ENCODE measurements around the gene KCTD6.

Gene KCTD6

DNA sequence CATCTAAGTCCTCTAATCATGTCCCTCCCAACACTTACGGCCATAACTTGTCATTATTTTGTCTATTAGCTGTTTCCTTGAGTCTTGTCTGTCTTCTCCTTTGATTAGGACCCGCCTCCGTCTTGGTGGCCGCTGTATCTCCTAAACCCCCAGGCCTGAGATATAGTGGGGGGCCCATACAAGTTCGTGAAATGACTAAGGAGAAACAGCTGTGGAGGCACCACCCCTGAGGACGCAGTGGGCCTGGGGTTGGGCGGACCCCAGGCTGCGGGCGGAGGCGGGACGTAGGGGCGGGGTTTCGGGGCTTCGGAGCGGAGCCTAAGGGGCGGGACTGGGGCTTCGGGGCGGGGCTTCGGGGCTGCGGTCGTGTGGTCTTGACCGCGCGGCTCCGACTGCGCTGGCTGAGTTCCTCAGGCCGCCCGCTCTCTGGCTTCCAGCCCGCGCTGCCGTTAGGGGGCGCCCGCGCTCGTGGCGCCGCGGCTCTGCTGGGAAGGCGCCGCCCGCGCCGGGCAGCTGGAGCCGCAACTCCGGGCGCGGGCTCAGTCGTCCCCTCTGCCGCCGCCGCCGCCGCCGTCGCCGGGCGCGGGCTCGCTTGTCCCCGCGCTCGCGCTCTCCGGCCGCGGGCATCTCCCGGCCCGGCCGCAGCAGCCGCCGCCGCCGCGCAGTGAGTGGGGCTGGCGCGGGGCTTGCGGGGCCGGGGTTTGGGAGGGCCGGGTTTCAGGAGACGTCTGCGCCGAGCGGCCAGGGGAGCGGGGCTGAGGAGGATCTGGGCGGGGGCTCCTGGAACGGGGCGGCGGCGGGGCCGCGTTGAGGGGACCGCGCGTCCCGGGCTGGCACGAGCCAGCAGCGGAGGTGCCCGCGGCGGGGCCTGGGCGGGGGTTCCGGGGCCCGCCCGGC is at the start of gene KCTD6:
Gene KCTD6 (plus strand): TSS at position 591 of the 897 bp plus-strand sequence. CDS start 6,660 bp downstream, outside the sequence.
- peak within 1 kb of the TSS; percentile 78 for H3K27ac ChIP-seq
- H3K4me3 ChIP-seq (ENCODE audit: low read depth, low read length) = peak within 1 kb of the TSS; percentile 58
- peak; percentile 92 for DNase-seq
- H3K27me3 ChIP-seq (ENCODE audit: insufficient read depth, low read depth, severe bottlenecking) = no peaks in the 10 kb centered on the region
- TF ChIP-seq, protein P1, sequence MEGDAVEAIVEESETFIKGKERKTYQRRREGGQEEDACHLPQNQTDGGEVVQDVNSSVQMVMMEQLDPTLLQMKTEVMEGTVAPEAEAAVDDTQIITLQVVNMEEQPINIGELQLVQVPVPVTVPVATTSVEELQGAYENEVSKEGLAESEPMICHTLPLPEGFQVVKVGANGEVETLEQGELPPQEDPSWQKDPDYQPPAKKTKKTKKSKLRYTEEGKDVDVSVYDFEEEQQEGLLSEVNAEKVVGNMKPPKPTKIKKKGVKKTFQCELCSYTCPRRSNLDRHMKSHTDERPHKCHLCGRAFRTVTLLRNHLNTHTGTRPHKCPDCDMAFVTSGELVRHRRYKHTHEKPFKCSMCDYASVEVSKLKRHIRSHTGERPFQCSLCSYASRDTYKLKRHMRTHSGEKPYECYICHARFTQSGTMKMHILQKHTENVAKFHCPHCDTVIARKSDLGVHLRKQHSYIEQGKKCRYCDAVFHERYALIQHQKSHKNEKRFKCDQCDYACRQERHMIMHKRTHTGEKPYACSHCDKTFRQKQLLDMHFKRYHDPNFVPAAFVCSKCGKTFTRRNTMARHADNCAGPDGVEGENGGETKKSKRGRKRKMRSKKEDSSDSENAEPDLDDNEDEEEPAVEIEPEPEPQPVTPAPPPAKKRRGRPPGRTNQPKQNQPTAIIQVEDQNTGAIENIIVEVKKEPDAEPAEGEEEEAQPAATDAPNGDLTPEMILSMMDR (IDR thresholded peaks at IDR 0.05; ENCODE audit: low read depth, low read length) = peak; percentile 82
- no peaks in the 10 kb centered on the region for H3K36me3 ChIP-seq
- no peaks in the 10 kb centered on the region for H3K9me3 ChIP-seq (ENCODE audit: severe bottlenecking)

DNA sequence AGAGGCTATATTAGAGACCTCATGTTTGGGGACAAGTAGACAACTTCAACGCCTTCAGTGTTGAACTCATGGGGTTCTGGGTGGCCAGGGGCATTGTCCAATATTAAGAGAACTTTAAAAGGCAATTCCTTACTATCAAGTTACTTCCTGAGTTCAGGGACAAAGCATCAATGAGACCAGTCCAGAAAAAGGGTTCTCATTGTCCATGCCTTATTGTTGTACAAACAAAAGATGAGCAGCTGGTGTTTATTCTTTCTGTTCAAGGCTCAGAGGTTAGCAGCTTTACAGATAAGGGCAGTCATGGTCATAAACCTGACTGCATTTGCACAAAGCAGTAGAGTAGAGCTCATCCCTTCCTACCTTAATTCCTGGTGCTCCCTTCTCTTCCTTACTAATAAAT is 39.7 kb upstream of the KCTD6 start:
- no peaks in the 10 kb centered on the region for H3K36me3 ChIP-seq
- TF ChIP-seq, protein P1 (IDR thresholded peaks at IDR 0.05; ENCODE audit: low read depth, low read length) = no peak
- DNase-seq = no peak
- no peaks in the 10 kb centered on the region for H3K27me3 ChIP-seq (ENCODE audit: insufficient read depth, low read depth, severe bottlenecking)
- peaks cover 11% of the 10 kb centered on the region for H3K9me3 ChIP-seq (ENCODE audit: severe bottlenecking)
- no peak overlapping the region for H3K27ac ChIP-seq
- no peak overlapping the region for H3K4me3 ChIP-seq (ENCODE audit: low read depth, low read length)

DNA sequence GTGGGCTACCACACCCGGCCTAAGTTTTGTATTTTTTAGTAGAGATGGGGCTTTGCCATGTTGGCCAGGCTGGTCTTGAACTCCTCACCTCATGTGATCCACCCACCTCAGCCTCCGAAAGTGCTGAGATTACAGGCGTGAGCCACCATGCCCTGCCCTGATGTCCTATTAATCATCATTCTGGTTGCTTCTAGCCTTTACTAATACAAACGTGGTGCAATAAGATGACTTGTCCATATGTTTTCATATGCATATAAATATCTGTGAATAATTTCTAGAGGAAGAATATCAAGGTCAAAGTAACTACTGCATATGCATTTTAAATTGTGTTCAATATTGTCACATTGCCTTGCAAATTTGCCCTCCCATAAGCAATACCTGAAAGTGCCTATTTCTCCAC is 32.7 kb upstream of the KCTD6 start:
- H3K27me3 ChIP-seq (ENCODE audit: insufficient read depth, low read depth, severe bottlenecking) = no peaks in the 10 kb centered on the region
- TF ChIP-seq, protein P1 (IDR thresholded peaks at IDR 0.05; ENCODE audit: low read depth, low read length) = no peak

DNA sequence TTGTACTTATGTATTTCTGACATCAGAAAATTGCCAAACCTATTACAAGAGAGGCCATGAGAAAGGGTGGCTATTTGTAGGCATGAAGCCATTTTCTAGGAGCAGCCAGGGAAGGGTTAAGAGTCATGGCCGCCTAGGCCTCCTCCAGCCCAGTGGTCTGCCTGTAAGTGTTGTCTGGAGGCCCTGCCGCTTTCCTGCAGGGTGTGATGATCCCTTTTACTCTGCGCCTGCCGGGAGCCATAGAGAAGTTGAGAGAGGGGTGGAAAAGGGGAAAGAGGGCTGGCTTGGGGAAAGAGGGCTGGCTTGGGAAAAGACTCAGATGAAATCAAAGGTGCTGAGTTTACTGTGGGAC is 29.1 kb upstream of the KCTD6 start:
- H3K27me3 ChIP-seq (ENCODE audit: insufficient read depth, low read depth, severe bottlenecking) = no peaks in the 10 kb centered on the region
- no peak overlapping the region for H3K27ac ChIP-seq
- TF ChIP-seq, protein P1 (IDR thresholded peaks at IDR 0.05; ENCODE audit: low read depth, low read length) = no peak

More for the DNA sequence above, 32.7 kb upstream of the KCTD6 start:
- Histone ChIP-seq H3K27ac (no peak overlapping the region), H3K36me3 (no peaks in the 10 kb centered on the region), H3K9me3 (ENCODE audit: severe bottlenecking) (no peaks in the 10 kb centered on the region), H3K4me3 (ENCODE audit: low read depth, low read length) (no peak overlapping the region)
- no peak for DNase-seq

DNA sequence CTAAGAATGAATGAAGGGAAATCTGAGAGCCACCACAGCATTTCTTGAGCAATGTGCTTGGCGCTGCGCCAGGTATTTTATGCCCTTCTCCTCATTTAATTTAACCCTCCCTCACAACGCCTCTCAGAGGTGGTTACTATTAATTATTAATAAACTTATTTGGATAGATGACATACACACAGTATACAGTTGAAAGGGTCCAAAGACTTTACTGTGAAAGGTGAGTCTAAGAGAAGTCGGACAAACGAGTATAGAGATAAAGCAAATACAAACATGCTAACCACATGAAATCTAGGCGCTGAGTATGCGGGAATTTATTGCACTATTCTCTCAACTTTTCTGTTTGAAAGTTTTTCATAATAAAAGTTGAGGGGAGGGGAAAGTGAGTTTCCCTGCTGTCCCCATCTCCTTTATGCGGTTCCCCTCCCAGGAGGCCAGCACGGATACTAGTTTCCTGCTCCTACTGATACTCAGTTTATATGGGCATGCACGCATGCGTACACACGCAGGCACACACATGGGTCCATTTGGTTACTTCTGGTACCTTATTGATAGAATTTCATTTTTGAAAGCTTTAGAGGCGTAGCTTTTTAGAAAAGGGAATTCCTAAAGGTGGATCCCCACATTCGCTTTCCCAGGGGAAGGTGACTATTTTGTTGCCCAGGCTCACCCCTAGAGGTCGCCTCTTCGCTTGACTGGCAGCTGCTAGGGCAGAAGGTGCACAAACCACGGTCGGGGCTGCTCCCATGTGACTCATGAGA is 28.5 kb upstream of the KCTD6 start:
- H3K27ac ChIP-seq = no peak overlapping the region
- peak; percentile 90 for DNase-seq
- no peaks in the 10 kb centered on the region for H3K27me3 ChIP-seq (ENCODE audit: insufficient read depth, low read depth, severe bottlenecking)
- no peak overlapping the region for H3K4me3 ChIP-seq (ENCODE audit: low read depth, low read length)
- no peaks in the 10 kb centered on the region for H3K9me3 ChIP-seq (ENCODE audit: severe bottlenecking)
- TF ChIP-seq, protein P1 (IDR thresholded peaks at IDR 0.05; ENCODE audit: low read depth, low read length) = peak; percentile 92
- H3K36me3 ChIP-seq = no peaks in the 10 kb centered on the region

More for the DNA sequence above, 29.1 kb upstream of the KCTD6 start:
- H3K36me3 ChIP-seq = no peaks in the 10 kb centered on the region
- no peak overlapping the region for H3K4me3 ChIP-seq (ENCODE audit: low read depth, low read length)
- no peaks in the 10 kb centered on the region for H3K9me3 ChIP-seq (ENCODE audit: severe bottlenecking)
- no peak for DNase-seq
